ENCODE results near the gene SYK.
"Not testable (repeated sequence)": the region's sequence is repeated elsewhere in the genome, so short reads cannot be mapped to it uniquely, and the experiment has no call there.

Gene SYK

DNA sequence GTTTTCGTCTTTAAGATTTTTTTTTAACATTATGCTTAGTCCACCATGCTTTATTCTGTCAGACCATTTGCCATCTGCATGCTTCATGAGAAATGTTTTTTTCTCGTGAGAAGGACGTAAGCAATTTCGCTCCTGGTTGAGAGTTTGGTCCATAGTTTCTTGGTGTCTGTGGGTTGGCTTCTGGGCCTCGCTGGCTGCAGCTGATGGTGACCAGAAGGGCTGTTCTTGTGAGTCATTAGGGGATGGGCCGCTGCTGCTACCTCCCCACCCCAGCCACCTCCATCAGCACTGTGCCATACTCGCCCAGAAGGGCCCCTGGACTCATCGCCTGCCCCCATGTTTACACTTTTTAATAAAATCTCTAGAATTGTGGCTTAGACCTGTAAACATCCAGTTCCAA lies 11.4 kb downstream of the SYK start:
- H3K36me3 ChIP-seq (ENCODE audit: control insufficient read depth, insufficient read depth, low read length) = no peaks in the 10 kb centered on the region
- no peak overlapping the region for H3K27ac ChIP-seq (ENCODE audit: low read depth, low read length)
- H3K4me3 ChIP-seq (ENCODE audit: low read depth, low read length) = no peak overlapping the region
- H3K9ac ChIP-seq (ENCODE audit: low read depth, low read length) = no peak overlapping the region
- H3K4me1 ChIP-seq (ENCODE audit: control insufficient read depth, insufficient read depth, low read length) = peaks cover 15% of the 10 kb centered on the region; the same call in 1 of the 2 replicates
- no peaks in the 10 kb centered on the region for H3K9me3 ChIP-seq (ENCODE audit: control insufficient read depth, insufficient read depth, low read length)
- peaks cover 42% of the 10 kb centered on the region for H3K27me3 ChIP-seq (ENCODE audit: control insufficient read depth, insufficient read depth, low read length)

GRCh38 chr9:90813523-90813922 lies 11.9 kb downstream of the SYK start:
- no peak overlapping the region for H3K4me3 ChIP-seq (ENCODE audit: low read depth, low read length)
- peaks cover 15% of the 10 kb centered on the region; the same call in 1 of the 2 replicates for H3K4me1 ChIP-seq (ENCODE audit: control insufficient read depth, insufficient read depth, low read length)
- peaks cover 45% of the 10 kb centered on the region for H3K27me3 ChIP-seq (ENCODE audit: control insufficient read depth, insufficient read depth, low read length)
- H3K9me3 ChIP-seq (ENCODE audit: control insufficient read depth, insufficient read depth, low read length) = no peaks in the 10 kb centered on the region
- H3K36me3 ChIP-seq (ENCODE audit: control insufficient read depth, insufficient read depth, low read length) = no peaks in the 10 kb centered on the region
- no peak overlapping the region for H3K9ac ChIP-seq (ENCODE audit: low read depth, low read length)
- H3K27ac ChIP-seq (ENCODE audit: low read depth, low read length) = no peak overlapping the region

DNA sequence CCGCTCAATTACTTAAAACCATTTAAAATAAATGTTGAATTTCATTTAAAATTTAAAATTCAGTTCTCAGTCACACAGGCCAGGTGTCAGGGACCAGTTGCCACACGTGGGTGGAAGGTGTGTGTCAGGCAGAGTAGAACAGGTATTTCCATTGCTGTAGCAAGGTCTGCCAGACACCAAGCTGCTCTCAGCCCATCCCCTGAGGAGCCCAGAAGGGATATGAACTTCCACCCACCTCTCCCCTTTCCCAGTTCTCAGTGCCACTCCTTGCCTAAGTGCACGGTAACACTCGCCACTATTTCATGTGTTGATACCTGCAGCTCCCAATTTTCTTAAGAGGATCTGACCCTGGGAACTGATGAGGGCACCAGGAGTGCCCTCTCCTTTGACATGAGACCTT lies 12.7 kb downstream of the SYK start:
- no peak overlapping the region for H3K4me3 ChIP-seq (ENCODE audit: low read depth, low read length)
- no peak overlapping the region for H3K27ac ChIP-seq (ENCODE audit: low read depth, low read length)
- H3K9ac ChIP-seq (ENCODE audit: low read depth, low read length) = no peak overlapping the region
- peaks cover 15% of the 10 kb centered on the region; the same call in 1 of the 2 replicates for H3K4me1 ChIP-seq (ENCODE audit: control insufficient read depth, insufficient read depth, low read length)
- H3K36me3 ChIP-seq (ENCODE audit: control insufficient read depth, insufficient read depth, low read length) = no peaks in the 10 kb centered on the region
- H3K9me3 ChIP-seq (ENCODE audit: control insufficient read depth, insufficient read depth, low read length) = no peaks in the 10 kb centered on the region
- H3K27me3 ChIP-seq (ENCODE audit: control insufficient read depth, insufficient read depth, low read length) = peaks cover 45% of the 10 kb centered on the region

DNA sequence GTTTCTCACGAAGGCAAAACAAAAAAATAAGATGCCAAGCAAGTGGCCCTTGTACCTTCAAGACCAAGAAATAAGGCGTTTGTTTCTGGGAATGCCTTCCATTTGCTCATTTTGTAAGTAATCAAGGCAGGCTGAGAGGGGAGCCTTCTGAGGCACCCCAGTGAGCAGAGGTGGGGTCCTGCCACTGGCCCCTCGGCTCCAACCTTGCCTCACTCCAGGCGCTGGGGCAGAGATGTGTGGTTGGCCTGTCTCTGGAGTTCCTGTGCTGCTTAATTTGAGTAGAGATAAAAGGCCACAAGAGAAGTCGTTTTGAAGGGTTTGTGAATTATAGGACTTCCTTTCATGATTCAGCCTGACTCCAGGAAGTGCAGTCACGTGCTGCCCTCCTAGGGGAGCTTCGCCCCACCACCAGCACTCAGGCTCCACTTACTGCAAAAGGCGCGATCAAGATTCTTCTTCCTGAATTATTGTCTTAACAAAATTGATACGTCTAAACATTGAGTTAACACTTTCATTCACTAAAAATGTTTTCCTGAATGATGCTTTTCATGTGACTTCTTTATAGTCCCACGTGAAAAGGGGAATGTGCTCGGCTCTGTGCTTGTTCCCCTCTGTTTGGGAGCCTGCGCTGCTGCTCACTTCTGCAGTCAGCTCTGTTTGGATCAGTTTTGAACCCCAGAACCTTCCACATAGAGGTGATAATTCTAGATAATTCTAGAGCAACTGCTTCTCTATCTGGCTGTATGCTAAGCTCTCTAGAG lies 13.7 kb downstream of the SYK start:
- Histone ChIP-seq H3K36me3 (ENCODE audit: control insufficient read depth, insufficient read depth, low read length) (no peaks in the 10 kb centered on the region), H3K27ac (ENCODE audit: low read depth, low read length) (no peak overlapping the region), H3K4me1 (ENCODE audit: control insufficient read depth, insufficient read depth, low read length) (peaks cover 15% of the 10 kb centered on the region; the same call in 1 of the 2 replicates), H3K9ac (ENCODE audit: low read depth, low read length) (no peak overlapping the region), H3K9me3 (ENCODE audit: control insufficient read depth, insufficient read depth, low read length) (no peaks in the 10 kb centered on the region), H3K27me3 (ENCODE audit: control insufficient read depth, insufficient read depth, low read length) (peaks cover 45% of the 10 kb centered on the region), H3K4me3 (ENCODE audit: low read depth, low read length) (no peak overlapping the region)

DNA sequence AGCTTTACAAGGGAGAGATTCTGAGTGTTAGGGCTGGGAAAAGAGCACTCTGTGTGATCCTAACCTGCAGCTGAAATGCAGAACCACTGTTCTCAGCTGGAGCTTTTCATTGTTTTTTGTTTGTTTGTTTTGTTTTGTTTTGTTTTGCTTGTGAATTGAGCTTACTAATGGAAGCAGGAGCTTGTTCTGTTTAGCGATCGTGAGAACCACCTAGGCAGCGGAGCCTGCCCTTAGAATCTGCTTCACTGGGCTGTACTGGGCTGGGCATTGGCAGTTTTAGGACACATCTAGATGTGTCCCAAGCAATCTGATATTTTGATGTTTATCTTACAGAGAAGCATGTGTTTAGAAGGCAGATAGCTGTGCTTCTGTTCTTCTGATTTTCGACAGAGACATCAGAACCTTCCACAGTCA lies 14.3 kb downstream of the SYK start:
- Histone ChIP-seq H3K27me3 (ENCODE audit: control insufficient read depth, insufficient read depth, low read length) (peaks cover 45% of the 10 kb centered on the region), H3K9me3 (ENCODE audit: control insufficient read depth, insufficient read depth, low read length) (no peaks in the 10 kb centered on the region), H3K4me1 (ENCODE audit: control insufficient read depth, insufficient read depth, low read length) (peaks cover 15% of the 10 kb centered on the region; the same call in 1 of the 2 replicates), H3K27ac (ENCODE audit: low read depth, low read length) (no peak overlapping the region), H3K36me3 (ENCODE audit: control insufficient read depth, insufficient read depth, low read length) (no peaks in the 10 kb centered on the region), H3K4me3 (ENCODE audit: low read depth, low read length) (no peak overlapping the region), H3K9ac (ENCODE audit: low read depth, low read length) (no peak overlapping the region)

DNA sequence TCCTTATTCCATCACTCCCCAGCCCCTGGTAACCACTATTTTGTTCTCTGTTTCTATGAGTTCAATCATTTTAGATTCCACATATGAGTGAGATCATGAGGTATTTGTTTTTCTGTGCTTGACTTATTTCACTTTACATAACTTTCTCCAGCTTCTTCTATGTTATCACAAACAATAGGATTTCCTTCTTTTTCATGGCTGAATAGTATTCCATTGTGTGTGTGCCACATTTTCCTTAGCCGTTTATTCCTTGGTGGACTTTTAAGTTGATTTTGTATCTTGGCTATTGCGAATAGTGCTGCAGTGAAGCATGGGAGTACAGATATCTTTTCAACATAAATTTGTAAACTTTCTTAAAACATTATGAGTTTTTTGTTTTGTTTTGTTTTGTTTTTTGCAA lies 15.1 kb downstream of the SYK start:
- peaks cover 15% of the 10 kb centered on the region; the same call in 1 of the 2 replicates for H3K4me1 ChIP-seq (ENCODE audit: control insufficient read depth, insufficient read depth, low read length)
- H3K9ac ChIP-seq (ENCODE audit: low read depth, low read length) = no peak overlapping the region
- H3K27me3 ChIP-seq (ENCODE audit: control insufficient read depth, insufficient read depth, low read length) = peaks cover 45% of the 10 kb centered on the region
- no peak overlapping the region for H3K27ac ChIP-seq (ENCODE audit: low read depth, low read length)
- 0 out of 2 replicates have a peak, but pooled peaks cover under 1% of the 10 kb centered on the region for H3K9me3 ChIP-seq (ENCODE audit: control insufficient read depth, insufficient read depth, low read length)
- H3K36me3 ChIP-seq (ENCODE audit: control insufficient read depth, insufficient read depth, low read length) = no peaks in the 10 kb centered on the region
- H3K4me3 ChIP-seq (ENCODE audit: low read depth, low read length) = no peak overlapping the region

GRCh38 chr9:90818279-90818678 lies 16.7 kb downstream of the SYK start:
- Histone ChIP-seq H3K4me1 (ENCODE audit: control insufficient read depth, insufficient read depth, low read length) (peaks cover 18% of the 10 kb centered on the region; the same call in 1 of the 2 replicates), H3K27me3 (ENCODE audit: control insufficient read depth, insufficient read depth, low read length) (peaks cover 45% of the 10 kb centered on the region), H3K4me3 (ENCODE audit: low read depth, low read length) (no peak overlapping the region), H3K9ac (ENCODE audit: low read depth, low read length) (no peak overlapping the region), H3K27ac (ENCODE audit: low read depth, low read length) (no peak overlapping the region), H3K36me3 (ENCODE audit: control insufficient read depth, insufficient read depth, low read length) (no peaks in the 10 kb centered on the region), H3K9me3 (ENCODE audit: control insufficient read depth, insufficient read depth, low read length) (peaks cover 12% of the 10 kb centered on the region)

DNA sequence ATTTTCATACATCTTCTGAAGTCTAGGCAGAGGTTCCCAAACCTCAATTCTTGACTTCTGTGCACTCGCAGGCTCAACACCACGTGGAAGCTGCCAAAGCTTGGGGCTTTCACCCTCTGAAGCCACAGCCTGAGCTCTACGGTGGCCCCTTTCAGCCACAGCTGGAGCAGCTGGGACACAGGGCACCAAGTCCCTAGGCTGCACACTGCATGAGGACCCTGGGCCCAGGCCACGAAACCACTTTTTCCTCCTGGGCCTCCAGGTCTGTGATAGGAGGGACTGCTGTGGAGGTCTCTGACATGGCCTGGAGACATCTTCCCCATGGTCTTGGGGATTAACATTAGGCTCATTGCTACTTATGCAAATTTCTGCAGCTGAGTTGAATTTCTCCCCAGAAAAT lies 18.8 kb downstream of the SYK start:
- not testable (repeated sequence) for H3K4me3 ChIP-seq (ENCODE audit: low read depth, low read length); H3K9ac ChIP-seq (ENCODE audit: low read depth, low read length); H3K36me3 ChIP-seq (ENCODE audit: control insufficient read depth, insufficient read depth, low read length); H3K27ac ChIP-seq (ENCODE audit: low read depth, low read length)
- H3K4me1 ChIP-seq (ENCODE audit: control insufficient read depth, insufficient read depth, low read length) = peaks cover 11% of the 10 kb centered on the region; the same call in 1 of the 2 replicates
- peaks cover 24% of the 10 kb centered on the region for H3K27me3 ChIP-seq (ENCODE audit: control insufficient read depth, insufficient read depth, low read length)
- peaks cover 25% of the 10 kb centered on the region for H3K9me3 ChIP-seq (ENCODE audit: control insufficient read depth, insufficient read depth, low read length)

DNA sequence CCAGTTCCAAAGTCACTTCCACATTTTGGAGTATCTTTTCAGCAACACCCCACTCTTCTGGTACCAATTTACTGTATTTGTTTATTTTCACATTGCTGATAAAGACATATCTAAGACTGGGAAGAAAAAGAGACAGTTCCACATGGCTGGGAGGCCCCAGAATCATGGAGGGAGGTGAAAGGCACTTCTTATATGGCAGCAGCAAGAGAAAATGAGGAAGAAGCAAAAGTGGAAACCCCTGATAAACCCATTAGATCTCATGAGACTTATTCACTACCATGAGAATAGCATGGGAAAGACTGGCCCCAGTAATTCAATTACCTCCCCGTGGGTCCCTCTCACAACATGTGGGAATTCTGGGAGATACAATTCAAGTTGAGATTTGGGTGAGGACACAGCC lies 19.6 kb downstream of the SYK start:
- Histone ChIP-seq H3K9me3 (ENCODE audit: control insufficient read depth, insufficient read depth, low read length) (peaks cover 25% of the 10 kb centered on the region), H3K27me3 (ENCODE audit: control insufficient read depth, insufficient read depth, low read length) (peaks cover 17% of the 10 kb centered on the region)
- not testable (repeated sequence) for H3K9ac ChIP-seq (ENCODE audit: low read depth, low read length); H3K4me3 ChIP-seq (ENCODE audit: low read depth, low read length); H3K4me1 ChIP-seq (ENCODE audit: control insufficient read depth, insufficient read depth, low read length); H3K27ac ChIP-seq (ENCODE audit: low read depth, low read length); H3K36me3 ChIP-seq (ENCODE audit: control insufficient read depth, insufficient read depth, low read length)

DNA sequence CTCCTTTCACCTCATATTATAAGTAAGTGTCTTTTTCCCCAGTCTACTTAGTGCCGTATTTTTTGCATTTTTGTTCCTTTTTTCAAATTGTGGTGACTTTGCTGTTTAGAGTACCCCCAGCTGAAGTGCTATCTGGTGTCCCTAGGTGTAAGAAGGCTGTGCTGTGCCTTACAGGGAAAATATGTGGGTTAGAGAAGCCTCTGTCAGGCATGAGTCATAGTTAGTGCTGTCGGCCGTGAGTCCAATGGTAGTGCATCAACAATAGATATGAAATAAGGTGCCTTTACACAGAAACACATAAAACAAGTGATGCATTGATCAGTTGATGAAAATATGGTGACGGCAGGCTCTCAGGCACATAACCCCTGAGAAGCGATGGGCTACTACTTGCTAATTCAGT lies 20.1 kb downstream of the SYK start:
- Histone ChIP-seq H3K9ac (ENCODE audit: low read depth, low read length) (no peak overlapping the region), H3K36me3 (ENCODE audit: control insufficient read depth, insufficient read depth, low read length) (no peaks in the 10 kb centered on the region), H3K27me3 (ENCODE audit: control insufficient read depth, insufficient read depth, low read length) (peaks cover 13% of the 10 kb centered on the region), H3K4me3 (ENCODE audit: low read depth, low read length) (no peak overlapping the region), H3K4me1 (ENCODE audit: control insufficient read depth, insufficient read depth, low read length) (0 out of 2 replicates have a peak, but pooled peaks cover 3% of the 10 kb centered on the region), H3K27ac (ENCODE audit: low read depth, low read length) (no peak overlapping the region), H3K9me3 (ENCODE audit: control insufficient read depth, insufficient read depth, low read length) (peaks cover 25% of the 10 kb centered on the region)

DNA sequence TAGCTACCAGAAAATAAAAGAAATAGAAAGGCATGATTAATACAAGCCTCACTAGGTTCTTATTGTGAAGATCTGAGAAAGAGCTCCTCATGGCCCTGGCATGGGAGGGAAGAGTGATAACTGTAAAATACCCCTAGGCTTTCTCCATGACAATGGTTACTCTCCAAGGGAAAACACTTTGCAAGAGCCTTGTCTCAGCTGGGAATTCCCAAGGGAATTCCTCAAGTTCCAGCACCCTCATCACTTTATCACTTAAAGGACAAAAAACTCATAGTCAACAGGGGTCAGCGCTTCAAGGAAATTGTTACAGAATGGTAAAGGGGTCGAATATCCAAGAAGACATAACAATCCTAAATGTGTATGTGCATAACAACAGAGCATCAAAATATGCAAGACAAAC lies 21.2 kb downstream of the SYK start:
- Histone ChIP-seq H3K36me3 (ENCODE audit: control insufficient read depth, insufficient read depth, low read length) (no peaks in the 10 kb centered on the region), H3K9me3 (ENCODE audit: control insufficient read depth, insufficient read depth, low read length) (peaks cover 25% of the 10 kb centered on the region), H3K4me1 (ENCODE audit: control insufficient read depth, insufficient read depth, low read length) (0 out of 2 replicates have a peak, but pooled peaks cover 3% of the 10 kb centered on the region), H3K27me3 (ENCODE audit: control insufficient read depth, insufficient read depth, low read length) (peaks cover 4% of the 10 kb centered on the region; the same call in 1 of the 2 replicates), H3K9ac (ENCODE audit: low read depth, low read length) (no peak overlapping the region), H3K4me3 (ENCODE audit: low read depth, low read length) (no peak overlapping the region), H3K27ac (ENCODE audit: low read depth, low read length) (peak overlapping the region; percentile 80)
